Lower leg skin (tissue), 4 donors: ENCODE results near the gene TAF3. TPM values are rescaled to one million over a fixed set of nuclear protein-coding genes. Genes with fewer than 3 reads are reported as not detected.

Source experiments
- DNase-seq, 2 donors: peaks; one replicate each; pipeline ENCODE4 v3.0.0-alpha.2; 2019; ENCODE audit warnings: low spot score in 2 of 2
- H3K4me3 ChIP-seq: fragments of 200-600 bp; sonication (generic); 2 replicates; pipeline ENCODE4 v1.5.1; 2017; ENCODE audit warnings: mild to moderate bottlenecking, low read depth; ENCODE audit not compliant: poor library complexity, severe bottlenecking
- CTCF ChIP-seq, 3 donors: fragments of 450-650 bp; IDR thresholded peaks; one replicate each; pipeline ENCODE4 v1.5.1; 2016; ENCODE audit warnings: antibody characterized with exemption in 3 of 3, mild to moderate bottlenecking in 3 of 3, moderate library complexity in 2 of 3
- POLR2A ChIP-seq, 2 donors: fragments of 450-650 bp; IDR thresholded peaks; one replicate each; pipeline ENCODE4 v1.6.1; 2016 to 2017; ENCODE audit warnings: antibody characterized with exemption in 2 of 2, mild to moderate bottlenecking in 1 of 2, moderate library complexity in 1 of 2
- WGBS, 2 donors: methylation state at CpG; one replicate each; pipeline ENCODE4 v1.1.5; 2018; 5-methylcytosine and 5-hydroxymethylcytosine counted together
- intact Hi-C: fragments of 100-400 bp; cut with DNase I; formaldehyde crosslinking; loops from one replicate; pipeline ENCODE4 v1.15.0; 2023; ENCODE audit warnings: low total_unique reads
- total RNA-seq, 4 donors: library from RNA; depleted of rRNA; stranded (reverse); fragments of >200 nt; gene quantifications; one replicate each; pipeline ENCODE4 v1.1.0, GENCODE V29; 2016

The TAF3 gene
- total RNA-seq, 4 donors from 2014 or later, result 5.0 to 8.3 (median 7.7) TPM

GRCh38 chr10:7967035-7967434, 148.7 kb downstream of the TAF3 start:
- no peak overlapping the region for H3K4me3 ChIP-seq
- intact Hi-C loops, result no loop called here
- 81 to 94% methylated on average over 2 of the region's 2 CpGs for WGBS, 2 donors
- no peak for DNase-seq
- TF ChIP-seq CTCF (IDR thresholded peaks at IDR 0.05) (no peak), POLR2A (IDR thresholded peaks at IDR 0.05) (no peak)

- no peak overlapping the region for H3K4me3 ChIP-seq
- DNase-seq, result no peak
- TF ChIP-seq POLR2A (IDR thresholded peaks at IDR 0.05), result no peak
- TF ChIP-seq CTCF (IDR thresholded peaks at IDR 0.05), result no peak
- WGBS, 2 donors, result 79 to 92% methylated on average over 1 of the region's 1 CpG
- intact Hi-C loops, result no loop called here
Measured at GRCh38 chr10:7968510-7969112, 150.3 kb downstream of the TAF3 start.

- DNase-seq, result no peak
- 63 to 68% methylated on average over 6 of the region's 6 CpGs for WGBS, 2 donors
- intact Hi-C loops, result no loop called here
- TF ChIP-seq POLR2A (IDR thresholded peaks at IDR 0.05), result no peak
- TF ChIP-seq CTCF (IDR thresholded peaks at IDR 0.05), result no peak
- no peak overlapping the region for H3K4me3 ChIP-seq
Measured at GRCh38 chr10:7969623-7970022, 151.3 kb downstream of the TAF3 start.

- intact Hi-C loops, result no loop called here
- TF ChIP-seq POLR2A (IDR thresholded peaks at IDR 0.05) (no peak), CTCF (IDR thresholded peaks at IDR 0.05) (no peak)
- no peak overlapping the region for H3K4me3 ChIP-seq
- no peak for DNase-seq
- 78 to 83% methylated on average over 3 of the region's 3 CpGs for WGBS, 2 donors
Measured at GRCh38 chr10:7971949-7972348, 153.6 kb downstream of the TAF3 start.

- no peak for TF ChIP-seq CTCF (IDR thresholded peaks at IDR 0.05)
- no peak for TF ChIP-seq POLR2A (IDR thresholded peaks at IDR 0.05)
- 89 to 95% methylated on average over 2 of the region's 2 CpGs for whole genome bisulfite sequencing, 2 donors
- DNase-seq, result no peak
- intact Hi-C loops, result no loop called here
- no peak overlapping the region for H3K4me3 ChIP-seq
Measured at GRCh38 chr10:7972367-7972766, 154.1 kb downstream of the TAF3 start.

- no peak for DNase-seq
- intact Hi-C loops, result no loop called here
- no peak for TF ChIP-seq CTCF (IDR thresholded peaks at IDR 0.05)
- no peak for TF ChIP-seq POLR2A (IDR thresholded peaks at IDR 0.05)
- WGBS, 2 donors, result 83 to 84% methylated on average over 1 of the region's 1 CpG
- no peak overlapping the region for H3K4me3 ChIP-seq
Measured at GRCh38 chr10:7980196-7980595, 161.9 kb downstream of the TAF3 start.
